A673 (cell line): Measurements from ENCODE around the gene C9orf40.

Experiments used
- EZH2 ChIP-seq: fragments of 200-600 bp; sonication (generic); IDR thresholded peaks from 2 replicates; pipeline ENCODE4 v1.6.1; 2017; ENCODE audit warnings: borderline replicate concordance, low read depth, mild to moderate bottlenecking, mixed read lengths, antibody characterized with exemption, low read length; ENCODE audit not compliant: poor library complexity, severe bottlenecking
- TF ChIP-seq, protein P1 (sequence below): fragments of 300-800, 200-600 bp; sonication (generic); conservative IDR thresholded peaks from 2 replicates; pipeline ENCODE4 v1.5.1; 2017; ENCODE audit warnings: low read depth, mild to moderate bottlenecking, antibody characterized with exemption, low read length, moderate library complexity, mixed read lengths

DNA sequence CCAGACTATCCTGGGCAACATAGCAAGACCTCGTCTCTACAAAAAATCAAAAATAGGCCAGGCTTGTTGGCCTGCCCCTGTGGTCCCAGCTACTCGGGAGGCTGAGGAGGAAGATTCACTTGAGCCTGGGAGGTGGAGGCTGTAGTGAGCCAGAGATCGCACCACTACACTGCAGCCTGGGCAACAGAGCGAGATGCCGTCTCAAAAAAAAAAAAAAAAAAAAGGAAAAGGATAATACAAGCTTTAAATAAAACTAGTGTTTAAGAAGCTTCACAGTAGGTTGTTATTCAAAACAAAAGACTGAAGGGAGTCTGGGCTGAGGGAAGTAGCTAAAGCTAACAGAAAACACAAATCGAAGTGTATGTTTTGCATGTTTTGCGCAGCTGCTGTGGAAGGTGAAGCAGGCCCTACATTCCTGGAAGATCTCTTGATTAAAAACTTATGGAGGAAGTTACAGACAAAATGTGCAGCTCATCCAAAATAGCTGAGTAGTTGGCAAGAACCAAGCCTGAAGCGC lies 581 bp upstream of the C9orf40 start:
- TF ChIP-seq, protein P1, sequence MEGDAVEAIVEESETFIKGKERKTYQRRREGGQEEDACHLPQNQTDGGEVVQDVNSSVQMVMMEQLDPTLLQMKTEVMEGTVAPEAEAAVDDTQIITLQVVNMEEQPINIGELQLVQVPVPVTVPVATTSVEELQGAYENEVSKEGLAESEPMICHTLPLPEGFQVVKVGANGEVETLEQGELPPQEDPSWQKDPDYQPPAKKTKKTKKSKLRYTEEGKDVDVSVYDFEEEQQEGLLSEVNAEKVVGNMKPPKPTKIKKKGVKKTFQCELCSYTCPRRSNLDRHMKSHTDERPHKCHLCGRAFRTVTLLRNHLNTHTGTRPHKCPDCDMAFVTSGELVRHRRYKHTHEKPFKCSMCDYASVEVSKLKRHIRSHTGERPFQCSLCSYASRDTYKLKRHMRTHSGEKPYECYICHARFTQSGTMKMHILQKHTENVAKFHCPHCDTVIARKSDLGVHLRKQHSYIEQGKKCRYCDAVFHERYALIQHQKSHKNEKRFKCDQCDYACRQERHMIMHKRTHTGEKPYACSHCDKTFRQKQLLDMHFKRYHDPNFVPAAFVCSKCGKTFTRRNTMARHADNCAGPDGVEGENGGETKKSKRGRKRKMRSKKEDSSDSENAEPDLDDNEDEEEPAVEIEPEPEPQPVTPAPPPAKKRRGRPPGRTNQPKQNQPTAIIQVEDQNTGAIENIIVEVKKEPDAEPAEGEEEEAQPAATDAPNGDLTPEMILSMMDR = no peak
- TF ChIP-seq EZH2 = no peak
